Astrocyte (in vitro differentiated cells and primary cell): Measurements from ENCODE around the gene TTYH3. TPM values are rescaled to one million over a fixed set of nuclear protein-coding genes. Genes with fewer than 3 reads are reported as not detected.

Experiments
- DNase-seq: peaks from one replicate; pipeline ENCODE4 v3.0.0-alpha.2; 2010; ENCODE audit warnings: low read depth
- FAIRE-seq: peaks from 2 replicates; lab custom pipeline; 2011; peaks lifted over from hg19 to GRCh38; lab: Jason Lieb, UNC
- H2AFZ ChIP-seq: 2 replicates; pipeline ENCODE4 v1.6.0; 2012; ENCODE audit warnings: low read depth, low read length, inconsistent platforms
- H3K27ac ChIP-seq: 2 replicates; pipeline ENCODE4 v1.5.1; 2011; ENCODE audit warnings: low read depth, low read length, inconsistent platforms
- H3K27me3 ChIP-seq: 2 replicates; pipeline ENCODE4 v1.6.0; 2011; ENCODE audit warnings: low read length, inconsistent platforms; ENCODE audit not compliant: insufficient read depth
- H3K36me3 ChIP-seq: 2 replicates; pipeline ENCODE4 v1.5.1; 2011; ENCODE audit warnings: low read length, inconsistent platforms; ENCODE audit not compliant: insufficient read depth
- H3K4me1 ChIP-seq: 2 replicates; pipeline ENCODE4 v1.5.1; 2011; ENCODE audit warnings: low read length, inconsistent platforms; ENCODE audit not compliant: insufficient read depth
- H3K4me2 ChIP-seq: 2 replicates; pipeline ENCODE4 v1.6.0; 2012; ENCODE audit warnings: low read length, inconsistent platforms
- H3K4me3 ChIP-seq: 2 replicates; pipeline ENCODE4 v1.5.1; 2011; ENCODE audit warnings: low read depth, mild to moderate bottlenecking, low read length, inconsistent platforms; ENCODE audit not compliant: insufficient read depth
- H3K79me2 ChIP-seq: 2 replicates; pipeline ENCODE4 v1.6.0; 2012; ENCODE audit warnings: mild to moderate bottlenecking, low read length, inconsistent platforms; ENCODE audit not compliant: insufficient read depth
- H3K9ac ChIP-seq: 2 replicates; pipeline ENCODE4 v1.6.0; 2012; ENCODE audit warnings: mild to moderate bottlenecking, low read length, inconsistent platforms
- H3K9me3 ChIP-seq: 2 replicates; pipeline ENCODE4 v1.5.1; 2012; ENCODE audit warnings: low read depth, mild to moderate bottlenecking, low read length, inconsistent platforms; ENCODE audit not compliant: insufficient read depth
- H4K20me1 ChIP-seq: 2 replicates; pipeline ENCODE4 v1.6.0; 2012; ENCODE audit warnings: low read length, inconsistent platforms; ENCODE audit not compliant: insufficient read depth
- H3K27ac Mint-ChIP-seq: one replicate; pipeline ENCODE4 v1.8.0; 2021; ENCODE audit warnings: mild to moderate bottlenecking, mixed read lengths; ENCODE audit not compliant: unreplicated experiment
- H3K27me3 Mint-ChIP-seq: one replicate; pipeline ENCODE4 v1.8.0; 2021; ENCODE audit warnings: low read depth, mixed read lengths; ENCODE audit not compliant: unreplicated experiment
- H3K36me3 Mint-ChIP-seq: one replicate; pipeline ENCODE4 v1.8.0; 2021; ENCODE audit warnings: low read depth, mixed read lengths; ENCODE audit not compliant: unreplicated experiment
- H3K4me1 Mint-ChIP-seq: one replicate; pipeline ENCODE4 v1.8.0; 2021; ENCODE audit warnings: low read depth, mixed read lengths; ENCODE audit not compliant: unreplicated experiment
- H3K4me3 Mint-ChIP-seq: one replicate; pipeline ENCODE4 v1.8.0; 2021; ENCODE audit warnings: mild to moderate bottlenecking, moderate library complexity, mixed read lengths; ENCODE audit not compliant: unreplicated experiment
- H3K9me3 Mint-ChIP-seq: one replicate; pipeline ENCODE4 v1.8.0; 2021; ENCODE audit warnings: mild to moderate bottlenecking, mixed read lengths; ENCODE audit not compliant: unreplicated experiment
- CTCF ChIP-seq: IDR thresholded peaks from 2 replicates; pipeline ENCODE4 v1.5.1; 2011; ENCODE audit warnings: low read depth, mild to moderate bottlenecking, inconsistent platforms, low read length, moderate library complexity; ENCODE audit not compliant: insufficient read depth
- EZH2 ChIP-seq: IDR thresholded peaks from 2 replicates; pipeline ENCODE4 v1.6.1; 2012; ENCODE audit warnings: mild to moderate bottlenecking, low read length, inconsistent platforms; ENCODE audit not compliant: insufficient read depth
- total RNA-seq: library from RNA; stranded (reverse); gene quantifications from 2 replicates; pipeline ENCODE4 v1.2.1, GENCODE V29; 2021

The TTYH3 gene
- total RNA-seq, 1 donor from 2014 or later: 273 TPM

- Histone ChIP-seq H4K20me1 (no peaks in the 10 kb centered on the region), H3K27me3 (no peaks in the 10 kb centered on the region), H3K4me1 (no peaks in the 10 kb centered on the region), H2AFZ (no peak overlapping the region), H3K27ac (no peak overlapping the region), H3K9me3 (no peaks in the 10 kb centered on the region), H3K4me3 (no peak overlapping the region), H3K36me3 (no peaks in the 10 kb centered on the region), H3K9ac (no peak overlapping the region), H3K4me2 (no peak overlapping the region), H3K79me2 (no peaks in the 10 kb centered on the region)
- no peak overlapping the region for H3K27ac Mint-ChIP-seq
- H3K27me3 Mint-ChIP-seq: peaks cover 3% of the 10 kb centered on the region
- H3K9me3 Mint-ChIP-seq: no peaks in the 10 kb centered on the region
- FAIRE-seq: no peak
- peaks cover 4% of the 10 kb centered on the region for H3K4me1 Mint-ChIP-seq
- peaks cover 14% of the 10 kb centered on the region for H3K36me3 Mint-ChIP-seq
- no peak for DNase-seq
- no peak for TF ChIP-seq EZH2
- TF ChIP-seq CTCF: no peak
- H3K4me3 Mint-ChIP-seq: no peak overlapping the region
These were observed 27.1 kb upstream of the TTYH3 start for GRCh38 chr7:2604608-2605174.

- Histone ChIP-seq H3K4me2 (no peak overlapping the region), H3K36me3 (no peaks in the 10 kb centered on the region), H3K9me3 (no peaks in the 10 kb centered on the region), H3K79me2 (no peaks in the 10 kb centered on the region), H3K27me3 (no peaks in the 10 kb centered on the region), H2AFZ (no peak overlapping the region), H3K27ac (no peak overlapping the region), H3K9ac (no peak overlapping the region), H3K4me1 (no peaks in the 10 kb centered on the region), H3K4me3 (no peak overlapping the region), H4K20me1 (no peaks in the 10 kb centered on the region)
- H3K27ac Mint-ChIP-seq: no peak overlapping the region
- H3K4me1 Mint-ChIP-seq: peaks cover 4% of the 10 kb centered on the region
- H3K9me3 Mint-ChIP-seq: no peaks in the 10 kb centered on the region
- TF ChIP-seq CTCF (no peak), EZH2 (no peak)
- DNase-seq (no peak), FAIRE-seq (no peak)
- peaks cover 6% of the 10 kb centered on the region for H3K27me3 Mint-ChIP-seq
- no peak overlapping the region for H3K4me3 Mint-ChIP-seq
- H3K36me3 Mint-ChIP-seq: peaks cover 20% of the 10 kb centered on the region
These were observed 25.9 kb upstream of the TTYH3 start for GRCh38 chr7:2605608-2606538.
